GM12874 (cell line): ENCODE measurements around the gene PTPRM.

Experiments
- TF ChIP-seq, protein P1 (sequence below): IDR thresholded peaks from 2 replicates; pipeline ENCODE4 v1.5.1; 2011; ENCODE audit warnings: low read depth, mild to moderate bottlenecking, control low read depth, low read length, moderate library complexity; ENCODE audit not compliant: insufficient read depth

Gene PTPRM

GRCh38 chr18:8116341-8117005, 549.4 kb downstream of the PTPRM start:
- TF ChIP-seq, protein P1, sequence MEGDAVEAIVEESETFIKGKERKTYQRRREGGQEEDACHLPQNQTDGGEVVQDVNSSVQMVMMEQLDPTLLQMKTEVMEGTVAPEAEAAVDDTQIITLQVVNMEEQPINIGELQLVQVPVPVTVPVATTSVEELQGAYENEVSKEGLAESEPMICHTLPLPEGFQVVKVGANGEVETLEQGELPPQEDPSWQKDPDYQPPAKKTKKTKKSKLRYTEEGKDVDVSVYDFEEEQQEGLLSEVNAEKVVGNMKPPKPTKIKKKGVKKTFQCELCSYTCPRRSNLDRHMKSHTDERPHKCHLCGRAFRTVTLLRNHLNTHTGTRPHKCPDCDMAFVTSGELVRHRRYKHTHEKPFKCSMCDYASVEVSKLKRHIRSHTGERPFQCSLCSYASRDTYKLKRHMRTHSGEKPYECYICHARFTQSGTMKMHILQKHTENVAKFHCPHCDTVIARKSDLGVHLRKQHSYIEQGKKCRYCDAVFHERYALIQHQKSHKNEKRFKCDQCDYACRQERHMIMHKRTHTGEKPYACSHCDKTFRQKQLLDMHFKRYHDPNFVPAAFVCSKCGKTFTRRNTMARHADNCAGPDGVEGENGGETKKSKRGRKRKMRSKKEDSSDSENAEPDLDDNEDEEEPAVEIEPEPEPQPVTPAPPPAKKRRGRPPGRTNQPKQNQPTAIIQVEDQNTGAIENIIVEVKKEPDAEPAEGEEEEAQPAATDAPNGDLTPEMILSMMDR: no peak

GRCh38 chr18:8117006-8117371, 549.9 kb downstream of the PTPRM start:
- TF ChIP-seq, protein P1: no peak

DNA sequence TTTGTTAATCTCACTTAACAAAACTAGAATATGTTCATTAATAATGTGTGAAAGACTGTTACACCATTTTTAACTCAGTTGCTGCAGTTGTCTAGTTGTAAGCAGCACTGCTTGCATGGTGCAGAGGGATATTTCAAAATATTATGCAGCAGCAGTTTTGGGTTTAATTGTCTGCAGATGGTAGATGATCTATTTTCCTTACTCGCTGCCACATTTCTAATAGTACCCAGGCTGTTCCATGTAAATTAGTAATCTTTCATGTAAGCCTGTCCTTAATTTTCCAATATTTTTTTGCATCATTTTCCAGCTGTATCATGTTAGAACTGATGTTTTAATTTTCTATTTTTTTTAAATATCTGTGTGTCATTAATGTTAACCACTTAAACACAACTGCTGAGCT, 554.0 kb downstream of the PTPRM start:
- TF ChIP-seq, protein P1: no peak

DNA sequence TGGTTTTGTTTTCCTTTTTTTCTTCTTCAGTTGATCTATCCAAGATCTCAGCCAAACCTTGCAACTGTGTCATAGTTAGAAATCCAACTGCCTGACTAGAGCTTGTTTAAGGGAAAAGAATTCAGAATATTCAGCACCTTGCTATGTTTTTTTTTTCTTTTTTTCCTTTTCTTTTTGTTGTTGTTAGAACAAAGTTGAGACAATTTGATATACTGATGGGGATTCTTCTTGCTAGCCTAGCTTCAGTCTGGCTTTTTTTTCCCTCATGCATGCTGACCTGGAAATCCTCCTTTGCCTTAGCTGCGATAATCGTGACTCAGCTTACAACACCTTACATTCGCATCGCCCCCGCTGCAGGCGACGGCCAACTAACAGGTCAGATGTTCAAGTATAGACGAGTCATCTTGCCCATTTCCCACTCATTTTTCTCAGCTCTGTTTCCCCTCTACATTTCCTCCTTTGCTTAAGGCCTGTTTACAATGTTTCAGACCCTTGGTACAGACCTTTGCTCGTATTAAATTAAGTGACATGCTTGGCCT, 554.9 kb downstream of the PTPRM start:
- TF ChIP-seq, protein P1: no peak

DNA sequence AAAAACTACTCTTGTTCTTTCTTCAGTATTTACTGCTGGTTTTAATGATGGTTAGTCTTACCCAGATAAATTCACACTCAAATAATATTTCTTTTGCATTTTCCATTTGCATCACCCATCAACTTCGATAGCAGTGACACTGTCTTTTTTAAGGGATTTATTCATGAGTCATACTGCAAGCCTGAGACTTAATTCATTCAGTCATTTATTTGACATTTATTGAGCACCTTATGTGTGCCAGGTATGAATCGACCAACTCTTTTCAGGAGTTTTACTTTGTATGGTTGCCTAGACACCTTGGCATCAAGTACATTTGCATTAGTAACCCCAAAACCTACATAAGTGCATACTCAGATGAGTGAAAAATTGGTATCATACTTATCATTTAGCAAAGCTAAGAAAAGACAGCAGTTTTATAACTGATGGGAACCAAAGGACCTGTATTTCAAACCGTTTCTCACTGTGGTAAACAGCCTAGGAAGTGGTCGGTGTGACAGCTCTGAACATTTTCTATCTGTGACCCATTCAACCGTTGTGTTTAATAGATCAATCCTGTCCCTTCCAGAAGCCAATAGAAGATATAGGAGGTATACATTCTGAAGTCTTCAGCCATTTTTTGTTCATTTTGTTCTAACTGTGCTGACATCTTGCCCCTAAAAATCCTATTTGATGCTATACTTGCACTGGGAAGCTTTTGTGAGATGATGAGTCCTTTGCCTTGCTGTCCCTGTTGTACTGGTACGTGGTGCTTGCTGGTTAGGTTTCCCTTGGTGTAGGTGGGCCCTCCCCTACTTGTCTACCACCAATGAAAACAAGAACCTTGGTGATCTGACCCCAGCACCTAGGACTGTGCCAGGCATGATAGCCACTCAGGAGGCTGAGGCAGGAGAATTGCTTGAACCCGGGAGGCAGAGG, 557.4 kb downstream of the PTPRM start:
- TF ChIP-seq, protein P1: no peak

DNA sequence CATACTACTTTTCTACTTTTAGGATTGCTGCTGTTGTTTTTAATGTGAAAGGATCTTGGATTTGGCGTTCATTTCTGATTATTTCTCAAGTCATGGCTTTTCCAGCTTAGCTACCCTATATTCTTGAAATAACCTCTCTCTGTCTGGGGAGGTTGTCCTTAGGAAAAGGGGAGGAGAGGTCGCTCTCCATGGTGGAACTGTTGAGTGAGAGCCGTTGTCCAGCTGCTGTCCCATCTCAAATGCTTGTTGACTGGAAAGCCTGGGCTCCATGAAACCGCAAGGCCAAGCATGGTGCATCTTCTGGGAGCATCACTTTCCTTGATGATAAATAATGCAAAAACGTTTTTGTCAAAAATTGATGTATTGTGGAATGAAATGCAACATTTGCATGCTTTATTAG, 563.0 kb downstream of the PTPRM start:
- TF ChIP-seq, protein P1: no peak

- TF ChIP-seq, protein P1: no peak
These were observed 565.9 kb downstream of the PTPRM start for GRCh38 chr18:8133032-8133431.
